Globus pallidus (tissue), 1 donor: ENCODE data around the gene ARHGAP10.
"Not testable (repeated sequence)": the region's sequence is repeated elsewhere in the genome, so short reads cannot be mapped to it uniquely, and the experiment has no call there.

Source experiments
- DNase-seq: peaks from one replicate; pipeline ENCODE4 v3.0.0-alpha.2; 2015; ENCODE audit warnings: low spot score

ARHGAP10 gene

DNA sequence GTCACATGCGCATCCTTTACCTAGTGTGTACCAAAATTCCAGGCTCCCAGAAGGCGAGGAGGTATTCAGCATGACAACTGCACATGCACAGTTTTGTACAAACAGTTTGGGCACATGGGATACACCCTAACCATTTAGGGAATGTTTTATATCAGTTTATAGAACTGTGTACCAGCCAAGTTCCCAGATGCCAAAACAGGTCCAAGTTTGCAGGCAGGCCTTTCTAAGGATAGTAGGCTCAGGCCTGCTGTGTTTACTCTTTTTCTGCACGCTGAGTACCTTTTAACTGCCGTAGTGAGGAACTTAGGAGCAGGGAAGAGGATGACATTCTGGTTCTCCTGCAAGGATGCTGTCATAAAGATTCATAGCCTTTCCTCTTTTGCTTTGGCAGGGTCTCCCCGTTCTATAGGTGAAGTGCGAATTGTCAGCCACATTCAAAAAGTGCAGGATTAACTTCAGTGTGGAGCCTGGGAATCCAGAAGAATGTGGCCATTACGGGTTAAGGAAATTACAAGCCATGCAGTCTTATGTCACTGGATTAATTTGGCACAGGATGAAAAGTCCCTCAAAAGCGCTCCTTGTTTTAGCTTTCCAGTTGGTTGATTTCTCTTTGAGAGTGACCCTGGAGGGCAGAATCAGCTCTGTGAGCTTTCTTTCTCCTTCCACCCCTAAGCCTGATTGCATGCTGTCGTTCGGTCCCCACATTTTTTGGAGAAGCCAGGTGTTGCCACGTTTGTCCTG lies 259.8 kb downstream of the ARHGAP10 start:
- peak; percentile 37 for DNase-seq

DNA sequence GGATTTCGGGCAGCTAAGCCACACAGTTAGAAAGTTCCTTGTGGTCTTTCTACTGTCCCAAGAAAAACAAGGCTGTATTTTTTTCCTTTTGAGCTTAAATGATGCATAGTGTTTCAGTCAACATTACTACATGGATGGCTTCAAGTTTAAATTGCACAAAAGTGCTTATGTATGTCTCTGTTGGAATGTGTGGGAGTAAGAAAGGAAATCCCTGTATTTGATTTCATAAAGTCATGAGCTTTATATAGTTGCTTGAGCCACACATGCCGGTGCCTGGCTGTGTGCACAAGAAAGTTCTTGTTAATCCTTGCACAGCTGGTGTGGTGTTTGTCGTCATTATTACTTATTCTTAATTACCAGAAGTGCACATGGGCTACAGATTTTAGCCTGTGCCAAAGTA lies 262.2 kb downstream of the ARHGAP10 start:
- no peak for DNase-seq

DNA sequence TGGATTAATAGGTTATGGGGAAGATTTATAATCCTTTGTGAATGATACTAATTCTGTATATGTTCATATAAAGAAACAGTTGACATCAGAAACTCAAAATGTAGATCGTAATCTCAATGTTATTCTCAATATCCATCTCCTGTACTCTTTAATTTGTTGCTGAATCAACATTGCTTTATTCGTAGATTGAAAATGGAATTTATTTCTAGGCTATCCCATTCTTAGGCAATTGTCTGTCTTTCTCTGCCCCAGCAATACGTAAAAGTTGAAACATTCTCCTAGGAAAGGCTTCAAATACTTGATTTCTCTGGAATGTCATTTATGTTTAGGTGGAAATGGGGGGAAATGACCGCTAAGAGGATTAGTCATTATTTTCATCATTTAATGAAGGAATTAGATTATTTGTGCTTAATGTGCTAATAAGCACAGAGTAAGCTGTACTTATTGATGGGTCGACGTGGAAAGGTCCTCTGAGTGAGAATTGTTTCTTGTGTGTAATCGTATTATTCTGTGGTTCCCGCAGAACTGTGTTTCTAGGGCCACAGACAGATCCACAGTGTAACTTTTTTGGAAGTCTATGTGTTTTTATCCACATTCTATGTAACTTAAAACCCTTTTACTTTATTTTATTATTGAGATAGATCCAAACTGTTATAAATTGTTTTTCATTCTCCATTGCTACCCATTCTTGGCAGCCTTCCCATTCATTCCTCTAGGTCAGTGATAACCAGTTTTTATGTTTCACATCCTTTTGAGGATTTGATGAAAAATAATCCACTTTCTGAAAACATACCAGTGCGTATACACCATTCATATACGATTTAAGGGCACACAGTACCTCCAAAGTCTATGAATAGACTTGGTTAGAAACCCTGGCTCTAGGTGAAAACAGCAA lies 262.9 kb downstream of the ARHGAP10 start:
- DNase-seq = no peak

DNA sequence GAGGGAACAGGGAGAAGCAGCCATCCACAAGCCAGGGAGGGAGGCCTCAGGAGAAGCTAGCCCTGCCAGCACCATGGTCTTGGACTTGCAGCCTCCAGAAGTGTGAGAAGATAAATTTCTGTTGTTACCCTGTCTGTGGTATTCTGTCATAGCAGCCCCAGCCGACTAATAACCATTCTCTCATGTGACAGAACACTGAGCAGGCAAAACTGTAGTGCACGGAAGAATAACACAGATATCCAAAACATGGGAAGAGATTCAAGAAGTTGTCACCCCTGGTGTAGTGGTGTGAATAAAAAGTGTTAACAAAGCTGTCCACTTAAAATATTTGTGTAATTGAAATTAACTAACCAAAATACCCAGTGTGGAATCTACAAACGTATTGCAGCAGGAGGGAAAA lies 265.0 kb downstream of the ARHGAP10 start:
- no peak for DNase-seq

DNA sequence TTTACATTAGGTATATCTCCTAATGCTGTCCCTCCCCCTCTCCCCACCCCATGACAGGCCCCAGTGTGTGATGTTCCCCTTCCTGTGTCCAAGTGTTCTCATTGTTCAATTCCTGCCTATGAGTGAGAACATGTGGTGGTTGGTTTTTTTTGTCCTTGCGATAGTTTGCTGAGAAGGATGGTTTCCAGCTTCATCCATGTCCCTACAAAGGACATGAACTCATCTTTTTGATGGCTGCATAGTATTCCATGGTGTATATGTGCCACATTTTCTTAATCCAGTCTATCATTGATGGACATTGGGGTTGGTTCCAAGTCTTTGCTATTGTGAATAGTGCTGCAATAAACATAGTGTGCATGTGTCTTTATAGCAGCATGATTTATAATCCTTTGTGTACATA lies 268.1 kb downstream of the ARHGAP10 start:
- DNase-seq = not testable (repeated sequence)

DNA sequence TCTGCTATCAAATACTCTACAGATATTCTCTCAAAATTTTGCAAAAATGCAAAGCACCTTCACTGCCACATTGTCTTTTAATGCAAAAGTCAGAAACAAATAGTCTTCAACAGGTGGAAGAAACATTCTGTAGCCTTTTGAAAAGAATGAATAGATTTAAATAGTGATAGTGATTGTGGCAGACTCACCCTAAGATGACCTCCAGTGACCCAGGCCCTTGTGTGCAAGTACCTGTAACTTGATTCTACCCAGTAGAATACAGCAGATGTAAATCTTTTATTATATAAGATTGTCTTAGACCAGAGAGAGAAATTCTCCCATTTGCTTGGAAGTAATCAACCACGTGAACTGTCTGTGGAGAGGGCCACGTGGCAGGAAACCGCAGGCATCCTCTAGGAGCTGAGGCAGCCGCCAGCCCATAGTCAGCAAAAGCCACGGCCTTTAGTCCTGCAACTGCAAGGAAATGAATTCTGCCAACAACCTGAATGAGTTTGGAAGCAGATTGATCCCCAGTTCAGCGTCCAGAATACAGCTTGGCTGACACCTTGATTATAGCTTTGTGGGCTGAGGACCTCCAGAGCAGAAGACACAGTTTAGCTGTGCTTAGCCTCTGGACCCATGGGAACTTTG lies 272.5 kb downstream of the ARHGAP10 start:
- DNase-seq = no peak

DNA sequence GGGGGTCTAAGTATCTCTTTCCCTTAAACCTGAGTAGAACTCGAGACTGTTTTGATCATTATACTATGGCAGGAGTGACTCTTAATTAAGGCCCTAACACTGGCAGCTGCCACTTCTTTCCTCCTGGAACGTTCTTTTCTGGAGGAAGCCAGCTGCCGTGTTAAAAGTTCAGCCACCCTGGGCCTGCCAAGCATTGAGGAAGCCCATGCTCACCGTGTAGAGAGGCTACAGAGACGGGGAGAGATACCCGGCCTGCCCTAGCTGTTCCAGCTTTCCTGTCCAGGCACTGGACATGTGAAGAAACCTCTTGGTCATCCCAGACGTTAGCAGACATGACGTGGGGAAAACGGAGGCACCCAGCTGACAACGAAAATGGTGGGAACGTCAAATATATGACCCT lies 274.1 kb downstream of the ARHGAP10 start:
- DNase-seq = no peak

DNA sequence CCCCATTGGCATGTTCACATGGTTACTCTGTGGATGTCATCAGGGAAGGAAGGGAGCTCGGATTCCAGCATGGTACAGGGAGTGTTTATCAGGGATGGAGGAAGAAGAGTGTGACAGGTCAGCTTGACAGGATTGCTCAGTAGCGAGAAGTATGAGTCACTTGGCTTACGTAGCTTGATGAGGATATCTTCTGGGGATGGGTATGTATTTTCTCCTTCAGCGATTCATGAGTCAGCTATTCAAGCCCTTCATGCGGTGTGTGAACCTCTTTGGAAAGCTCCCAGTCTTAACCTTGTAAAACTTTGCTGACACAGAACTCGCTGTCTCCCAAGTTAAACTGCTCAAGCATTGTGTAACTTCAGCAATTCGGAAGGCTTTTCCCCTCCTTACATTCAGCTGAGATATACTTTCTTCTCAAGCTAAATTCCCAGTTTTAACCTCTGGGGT lies 275.4 kb downstream of the ARHGAP10 start:
- no peak for DNase-seq

DNA sequence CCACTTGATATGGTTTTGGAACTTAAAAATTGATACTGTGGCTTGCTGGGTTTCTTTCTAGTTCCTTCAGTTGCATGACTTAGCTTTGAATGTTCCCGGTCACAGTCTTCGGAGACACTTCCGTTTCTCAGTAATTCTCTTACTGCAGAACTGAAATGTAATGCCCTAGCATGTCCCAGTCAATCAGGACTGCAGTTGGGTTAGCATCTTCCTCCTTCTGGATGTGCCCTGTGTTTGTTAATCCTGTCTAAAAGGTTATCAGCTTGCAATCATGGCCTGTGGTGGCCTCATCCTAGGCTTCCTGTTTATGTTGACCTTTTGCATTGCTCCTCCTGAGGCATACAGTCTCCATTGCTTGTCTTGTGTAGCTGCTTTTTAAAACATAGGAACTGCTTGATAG lies 275.9 kb downstream of the ARHGAP10 start:
- DNase-seq = no peak

DNA sequence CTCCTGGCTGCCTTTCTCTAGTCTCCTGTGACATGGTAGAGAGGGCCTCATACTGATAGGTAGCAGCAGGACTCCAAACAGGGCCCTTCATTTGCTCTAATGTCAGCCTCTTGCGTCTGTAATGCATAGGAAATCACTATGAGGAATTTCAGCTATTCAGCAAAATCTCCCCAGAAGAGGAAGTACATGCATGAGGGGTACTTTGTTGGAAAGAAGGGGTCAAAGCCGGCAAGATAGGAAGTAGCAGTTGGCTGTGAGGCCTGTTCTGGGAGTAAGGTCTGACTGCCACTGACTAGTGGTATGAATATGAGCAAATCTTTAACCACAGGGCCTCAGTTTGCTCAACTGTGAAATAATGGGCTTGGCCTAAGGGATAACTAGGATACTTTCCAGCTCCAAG lies 283.2 kb downstream of the ARHGAP10 start:
- DNase-seq = no peak

DNA sequence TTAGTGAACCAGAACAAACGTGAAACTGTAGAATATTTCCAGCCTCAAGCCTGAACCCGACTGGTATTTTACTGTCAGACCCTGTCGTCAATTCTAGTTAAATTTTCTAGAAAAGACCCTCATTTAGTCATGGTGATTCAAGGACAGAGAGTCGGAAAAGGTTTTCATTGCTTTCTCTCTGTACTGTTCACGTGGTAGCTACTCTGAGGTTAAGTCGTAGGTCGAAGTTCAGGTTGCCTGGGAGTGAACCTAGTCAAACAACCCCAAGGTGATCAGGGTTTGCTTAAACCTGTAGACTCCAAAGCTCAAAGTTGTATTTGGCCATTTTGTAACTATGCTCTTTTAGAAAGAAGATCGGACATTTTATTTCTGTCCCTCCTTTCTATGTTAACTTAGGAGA lies 283.6 kb downstream of the ARHGAP10 start:
- no peak for DNase-seq

DNA sequence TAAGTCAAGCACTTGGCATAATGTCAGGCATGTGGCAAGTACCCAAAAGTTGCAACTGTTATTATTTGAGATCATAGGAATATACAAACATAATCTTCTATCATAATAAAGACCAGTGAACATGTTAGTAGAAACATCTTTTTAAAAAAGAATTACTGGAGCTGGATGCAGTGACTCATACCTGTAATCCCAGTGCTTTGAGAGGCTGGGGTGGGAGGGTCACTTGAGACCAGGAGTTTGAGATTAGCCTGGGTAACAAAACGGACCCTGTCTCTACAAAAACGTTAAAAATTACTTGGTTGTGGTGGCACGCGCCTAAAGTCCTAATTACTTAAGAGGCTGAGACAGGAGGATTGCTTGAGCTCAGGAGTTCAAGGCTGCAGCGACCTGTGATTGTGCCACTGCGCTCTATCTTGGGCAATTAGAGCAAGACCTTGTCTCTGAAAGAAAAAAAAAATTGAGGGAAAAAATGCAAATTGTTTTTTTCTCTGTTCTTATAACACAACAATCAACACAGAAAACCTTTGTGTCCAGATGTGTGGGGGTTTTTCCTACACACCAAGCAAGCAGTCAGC lies 284.3 kb downstream of the ARHGAP10 start:
- DNase-seq = no peak

DNA sequence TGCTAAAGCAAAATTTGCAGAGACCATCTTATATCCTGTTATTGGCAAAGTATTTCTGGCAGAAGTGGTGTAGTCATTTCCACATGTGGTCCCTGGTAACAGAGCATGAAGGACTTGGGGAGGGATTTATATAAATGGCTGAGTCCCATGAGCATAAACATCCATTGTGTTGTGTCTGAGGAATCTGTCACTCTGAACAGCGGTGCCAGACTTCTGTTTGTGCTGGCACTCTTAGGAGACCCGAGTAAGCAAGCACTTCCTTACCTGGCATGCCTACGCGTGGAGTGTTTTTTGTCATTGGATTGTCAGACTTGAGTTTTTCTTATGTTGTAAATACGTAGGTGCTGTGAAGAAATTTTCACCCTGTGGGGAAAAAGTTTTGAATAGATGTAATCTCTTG lies 285.9 kb downstream of the ARHGAP10 start:
- no peak for DNase-seq

DNA sequence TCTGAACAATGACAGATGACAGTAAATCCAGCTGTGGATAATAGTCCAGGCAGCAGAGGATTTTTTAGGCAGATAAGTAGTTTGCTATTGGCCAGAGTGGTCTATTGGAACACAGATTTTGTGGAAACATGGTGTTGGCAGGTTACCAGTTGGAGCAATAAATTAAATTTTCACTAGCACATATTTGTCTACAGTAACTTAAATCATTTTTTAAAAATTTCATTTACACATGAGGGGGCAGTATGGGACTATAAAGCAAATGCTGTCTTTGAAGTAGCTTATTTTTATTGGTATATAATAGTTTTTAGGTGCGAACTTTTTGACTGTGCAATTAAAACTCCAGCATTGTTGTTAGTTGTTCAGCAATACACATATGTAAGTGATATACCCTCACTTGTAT lies 289.8 kb downstream of the ARHGAP10 start:
- DNase-seq = no peak

DNA sequence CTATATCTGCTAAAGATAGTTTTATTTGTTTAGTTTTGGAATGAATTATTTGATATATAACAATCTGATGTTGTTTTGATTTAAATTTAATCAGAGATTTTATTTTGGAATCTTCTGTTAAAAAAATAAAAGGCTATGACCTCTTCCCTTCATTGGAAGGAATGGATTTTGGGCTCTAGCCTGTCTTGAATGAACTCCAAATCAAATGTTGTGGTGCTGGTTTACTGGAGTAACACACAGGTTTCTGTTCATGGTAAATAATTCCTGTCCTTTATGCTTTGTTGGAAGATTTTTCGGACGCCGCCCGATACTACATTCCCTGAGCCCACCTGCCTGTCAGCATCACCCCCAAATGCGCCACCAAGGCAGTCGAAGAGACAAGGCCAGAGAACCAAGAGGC lies 291.1 kb downstream of the ARHGAP10 start:
- DNase-seq = no peak

DNA sequence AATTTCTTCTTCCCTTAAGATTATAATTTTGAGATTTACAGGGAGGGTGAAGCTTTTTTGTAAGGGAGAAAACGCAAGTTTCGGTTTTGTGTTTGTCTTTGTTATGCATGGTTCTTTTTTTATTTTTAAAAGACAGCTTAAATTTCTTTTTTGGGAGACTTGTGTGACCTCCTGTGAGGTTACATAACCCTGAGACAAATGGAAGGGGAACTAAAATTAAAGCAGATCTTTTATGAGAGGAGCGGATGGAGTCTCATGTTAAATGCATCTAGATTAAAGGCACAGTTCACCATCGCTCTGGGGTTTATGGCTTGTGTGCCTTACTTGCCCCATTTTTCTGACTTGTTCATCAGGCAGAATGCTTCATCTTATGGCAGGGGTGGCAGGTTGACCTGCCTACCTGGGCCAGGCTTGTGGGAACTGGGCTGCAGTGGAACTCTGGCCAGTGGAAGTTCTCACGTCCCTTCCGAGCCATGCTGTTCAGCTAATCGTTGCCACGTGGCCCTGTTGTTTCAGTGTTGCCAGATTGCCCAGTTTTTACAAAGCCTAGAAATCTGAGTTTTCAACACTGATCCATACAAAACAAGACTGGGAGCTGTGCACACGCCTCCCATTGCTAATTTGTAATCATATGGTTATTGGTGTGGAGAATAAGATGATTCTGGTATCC lies 291.8 kb downstream of the ARHGAP10 start:
- no peak for DNase-seq

DNA sequence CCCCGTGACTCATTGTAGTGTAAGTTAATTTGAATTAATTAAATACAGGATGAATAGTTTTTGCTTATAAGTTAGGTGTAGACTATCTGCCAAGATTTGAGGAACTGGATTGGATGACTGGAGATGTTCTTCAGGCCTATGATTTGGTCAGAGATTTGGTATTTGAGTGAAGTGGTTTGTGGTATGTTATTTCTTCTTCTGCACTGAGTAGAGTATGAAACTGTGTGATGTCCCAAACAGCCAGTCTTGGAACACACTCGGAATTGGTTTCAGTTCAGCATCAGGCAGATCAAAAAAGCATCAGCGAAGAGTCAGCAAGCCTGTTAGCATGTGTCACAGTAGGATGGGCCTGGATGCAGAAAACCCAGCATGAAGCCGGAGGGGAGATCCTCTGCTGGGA lies 294.1 kb downstream of the ARHGAP10 start:
- DNase-seq = no peak

DNA sequence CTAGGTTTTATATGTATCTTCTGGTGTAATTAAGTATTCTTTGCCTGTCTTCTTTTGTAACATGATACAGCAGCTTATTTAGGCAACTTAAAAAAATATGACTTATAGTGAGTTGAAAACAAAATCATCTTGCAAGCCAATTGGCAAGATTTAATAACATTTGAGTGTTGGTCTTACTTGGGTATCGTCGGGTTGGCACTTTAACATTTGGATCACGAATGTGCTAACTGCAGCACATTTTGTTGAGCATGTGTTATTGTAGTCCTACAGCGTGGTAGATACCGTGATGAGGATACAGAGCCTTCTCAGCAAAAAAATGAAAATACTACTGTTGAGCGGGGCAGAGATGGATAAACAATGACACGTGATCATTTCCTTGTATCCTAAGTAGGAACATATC lies 295.3 kb downstream of the ARHGAP10 start:
- DNase-seq = no peak

DNA sequence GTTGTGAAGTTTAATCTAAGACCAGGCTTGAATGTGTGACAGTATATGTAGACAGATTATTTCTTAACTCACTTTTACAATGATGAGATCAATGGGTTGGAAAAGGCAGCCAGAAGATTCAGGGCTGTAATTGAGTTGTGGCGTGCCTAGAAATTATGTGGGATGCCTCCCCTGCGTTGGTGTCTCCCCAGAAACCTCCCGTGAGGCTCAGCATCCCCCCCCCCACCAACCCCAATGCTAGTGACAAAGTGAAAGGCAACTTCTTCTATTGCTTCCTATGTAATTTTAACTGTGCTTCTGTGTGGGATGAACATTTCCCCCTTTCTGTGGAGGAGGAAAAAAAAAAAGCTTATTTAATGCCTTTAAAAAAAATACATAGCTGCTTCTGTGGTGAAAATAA lies 297.9 kb downstream of the ARHGAP10 start:
- DNase-seq = no peak

DNA sequence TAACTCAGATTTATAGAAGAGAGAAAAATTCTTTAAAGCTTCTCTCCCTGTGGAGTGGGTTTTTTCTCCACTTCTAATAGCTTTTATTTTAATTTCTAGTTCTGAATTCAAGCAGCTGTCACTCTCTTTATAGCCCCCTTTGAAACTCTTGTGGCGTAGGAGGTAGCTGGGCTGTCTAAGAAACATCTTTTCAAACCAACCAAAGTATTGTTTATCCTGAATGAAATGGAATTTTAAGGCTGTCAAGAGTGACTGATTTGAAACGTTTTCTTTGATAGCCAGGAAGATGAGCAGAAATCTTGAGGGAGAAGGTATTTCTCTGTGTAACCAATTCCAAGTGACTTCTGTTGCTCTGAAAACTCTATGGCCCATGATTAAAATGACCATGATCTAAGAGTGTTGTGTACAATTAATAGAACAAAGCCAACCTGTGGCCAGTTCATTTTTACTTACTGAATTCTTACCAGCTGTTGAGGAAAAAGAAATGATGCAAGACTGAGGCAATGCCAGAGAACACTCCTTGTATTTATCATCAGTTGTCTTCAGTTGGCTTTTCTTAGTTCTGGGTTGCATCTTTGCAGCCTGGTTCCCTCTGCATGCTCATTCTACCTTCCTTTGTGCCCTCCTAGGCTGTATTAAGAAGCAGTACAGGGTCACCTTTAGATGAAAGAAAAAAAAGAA lies 298.4 kb downstream of the ARHGAP10 start:
- no peak for DNase-seq

DNA sequence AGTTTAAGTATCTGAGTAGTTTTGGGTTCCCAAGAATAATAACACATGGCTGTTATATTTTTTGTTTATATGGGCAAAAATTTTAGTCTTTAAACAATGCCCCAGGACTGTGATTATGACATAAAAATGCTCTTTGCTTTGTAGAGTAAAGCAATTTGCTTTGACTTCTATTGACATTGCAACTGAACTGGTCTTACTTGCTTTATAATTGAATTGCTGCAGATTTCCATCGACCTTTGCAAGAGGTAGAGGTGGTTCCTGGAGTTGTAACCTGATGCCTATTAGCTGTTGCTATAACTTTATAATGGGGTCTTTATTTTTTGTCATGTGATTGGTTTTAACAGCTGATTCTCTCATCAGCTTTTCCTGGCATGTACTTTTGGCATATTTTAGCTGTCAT lies 302.9 kb downstream of the ARHGAP10 start:
- DNase-seq = no peak
